Measurements from ENCODE around the gene SLC20A1.

SLC20A1 gene

DNA sequence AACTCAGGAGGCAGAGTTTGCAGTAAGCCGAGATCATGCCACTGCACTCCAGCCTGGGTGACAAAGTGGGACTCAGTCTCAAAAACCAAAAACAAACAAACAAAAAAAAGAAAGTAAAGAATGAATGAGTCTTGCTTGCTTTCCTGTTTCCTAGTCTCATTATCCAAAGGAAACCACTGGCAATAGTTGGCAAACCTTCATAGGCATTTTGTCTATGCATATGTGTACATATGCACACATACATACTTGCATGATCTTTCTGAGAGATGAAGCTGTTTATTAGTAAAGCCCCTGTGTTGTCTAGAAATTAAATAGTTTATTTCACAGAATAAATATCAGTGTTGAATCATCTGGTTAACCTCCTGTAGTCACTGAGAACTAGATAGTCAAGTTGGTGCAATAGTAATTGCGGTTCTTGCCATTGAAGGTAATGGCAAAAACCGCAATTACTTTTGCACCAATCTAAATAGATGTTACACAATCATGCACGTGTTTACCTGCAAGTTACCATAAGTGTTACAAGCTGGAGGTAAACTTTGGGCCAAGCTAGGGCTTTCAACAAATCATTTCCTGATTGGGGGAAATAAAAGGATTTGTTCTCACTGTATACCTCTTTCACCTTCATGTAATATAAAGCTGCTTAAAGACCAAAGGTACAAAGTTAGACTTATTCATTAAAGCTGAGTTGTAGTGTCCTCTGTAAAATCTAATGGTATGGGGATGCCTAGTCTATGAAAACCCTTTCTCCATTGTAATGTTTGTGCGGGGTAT, 24.7 kb downstream of the SLC20A1 start:
- no peak overlapping the region for H3K4me3 ChIP-seq (ENCODE audit: low read length)
- peaks cover 2% of the 10 kb centered on the region for H3K36me3 ChIP-seq (ENCODE audit: insufficient read depth, low read length)
- no peak overlapping the region for H3K9ac ChIP-seq (ENCODE audit: low read depth, low read length)
- H3K27me3 ChIP-seq (ENCODE audit: control insufficient read depth, insufficient read depth, low read length), result no peaks in the 10 kb centered on the region
- no peaks in the 10 kb centered on the region for H3K9me3 ChIP-seq (replicated peaks; ENCODE audit: low read length)
- H3K4me2 ChIP-seq (ENCODE audit: low read length), result no peak overlapping the region
- no peaks in the 10 kb centered on the region for H3K4me1 ChIP-seq (ENCODE audit: control insufficient read depth, insufficient read depth, low read length)

- no peaks in the 10 kb centered on the region for H3K27me3 ChIP-seq (ENCODE audit: control insufficient read depth, insufficient read depth, low read length)
- H3K4me1 ChIP-seq (ENCODE audit: control insufficient read depth, insufficient read depth, low read length), result no peaks in the 10 kb centered on the region
- H3K36me3 ChIP-seq (ENCODE audit: insufficient read depth, low read length), result no peaks in the 10 kb centered on the region
- no peak overlapping the region for H3K9ac ChIP-seq (ENCODE audit: low read depth, low read length)
- H3K4me3 ChIP-seq (ENCODE audit: low read length), result no peak overlapping the region
- no peak overlapping the region for H3K4me2 ChIP-seq (ENCODE audit: low read length)
- H3K9me3 ChIP-seq (replicated peaks; ENCODE audit: low read length), result no peaks in the 10 kb centered on the region
Observed at GRCh38 chr2:112671801-112672200, 26.1 kb downstream of the SLC20A1 start.

DNA sequence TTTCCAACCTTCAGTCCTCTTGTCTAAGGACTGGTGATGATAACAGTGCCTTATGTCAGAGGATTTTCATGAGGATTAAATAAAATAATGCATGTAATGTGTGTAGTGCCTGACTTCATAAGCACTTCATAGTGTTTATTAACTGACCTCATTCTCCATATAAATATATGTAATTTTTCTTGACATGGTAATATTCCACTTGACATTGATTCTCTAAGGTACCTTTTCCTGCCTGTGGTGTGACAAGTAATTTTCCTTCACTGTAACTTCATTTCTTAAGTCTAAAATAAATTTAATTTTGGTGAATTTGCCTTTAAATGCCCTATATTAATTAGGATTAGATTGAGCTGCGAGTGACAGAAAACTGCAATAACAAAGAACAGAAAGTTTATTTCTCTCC, 27.3 kb downstream of the SLC20A1 start:
- H3K9me3 ChIP-seq (replicated peaks; ENCODE audit: low read length), result no peaks in the 10 kb centered on the region
- no peaks in the 10 kb centered on the region for H3K36me3 ChIP-seq (ENCODE audit: insufficient read depth, low read length)
- H3K4me2 ChIP-seq (ENCODE audit: low read length), result no peak overlapping the region
- H3K4me3 ChIP-seq (ENCODE audit: low read length), result no peak overlapping the region
- H3K27me3 ChIP-seq (ENCODE audit: control insufficient read depth, insufficient read depth, low read length), result no peaks in the 10 kb centered on the region
- no peak overlapping the region for H3K9ac ChIP-seq (ENCODE audit: low read depth, low read length)
- no peaks in the 10 kb centered on the region for H3K4me1 ChIP-seq (ENCODE audit: control insufficient read depth, insufficient read depth, low read length)

DNA sequence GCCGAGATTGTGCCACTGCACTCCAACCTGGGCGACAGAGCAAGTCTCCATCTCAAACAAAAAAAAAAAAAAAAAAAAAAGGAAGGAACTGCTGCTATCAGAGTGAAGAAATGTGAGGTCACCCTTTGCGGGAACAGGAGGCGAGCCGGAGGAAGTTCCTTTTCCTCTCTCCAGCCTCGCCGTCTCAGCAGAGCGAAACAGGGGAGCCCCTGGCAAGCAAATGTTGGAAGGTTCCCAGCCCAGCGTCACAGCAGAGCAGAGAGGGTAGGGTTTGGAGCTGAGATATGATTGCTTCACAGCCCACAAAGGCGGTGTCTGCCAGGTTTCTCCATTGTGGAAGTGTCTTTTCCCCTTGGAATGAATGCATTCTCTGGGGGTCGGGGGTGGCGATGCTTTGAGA, 28.5 kb downstream of the SLC20A1 start:
- no peak overlapping the region for H3K4me3 ChIP-seq (ENCODE audit: low read length)
- H3K4me1 ChIP-seq (ENCODE audit: control insufficient read depth, insufficient read depth, low read length), result peaks cover 1% of the 10 kb centered on the region
- H3K9ac ChIP-seq (ENCODE audit: low read depth, low read length), result no peak overlapping the region

GRCh38 chr2:112679484-112679883, 33.7 kb downstream of the SLC20A1 start:
- H3K36me3 ChIP-seq (ENCODE audit: insufficient read depth, low read length), result no peaks in the 10 kb centered on the region
- no peak overlapping the region for H3K4me2 ChIP-seq (ENCODE audit: low read length)
- no peaks in the 10 kb centered on the region for H3K27me3 ChIP-seq (ENCODE audit: control insufficient read depth, insufficient read depth, low read length)
- no peak overlapping the region for H3K9ac ChIP-seq (ENCODE audit: low read depth, low read length)
- peaks cover 13% of the 10 kb centered on the region for H3K4me1 ChIP-seq (ENCODE audit: control insufficient read depth, insufficient read depth, low read length)
- H3K4me3 ChIP-seq (ENCODE audit: low read length), result no peak overlapping the region
- no peaks in the 10 kb centered on the region for H3K9me3 ChIP-seq (replicated peaks; ENCODE audit: low read length)

More for the DNA sequence above, 28.5 kb downstream of the SLC20A1 start:
- H3K9me3 ChIP-seq (replicated peaks; ENCODE audit: low read length), result no peaks in the 10 kb centered on the region
- H3K27me3 ChIP-seq (ENCODE audit: control insufficient read depth, insufficient read depth, low read length), result no peaks in the 10 kb centered on the region
- no peaks in the 10 kb centered on the region for H3K36me3 ChIP-seq (ENCODE audit: insufficient read depth, low read length)
- no peak overlapping the region for H3K4me2 ChIP-seq (ENCODE audit: low read length)

DNA sequence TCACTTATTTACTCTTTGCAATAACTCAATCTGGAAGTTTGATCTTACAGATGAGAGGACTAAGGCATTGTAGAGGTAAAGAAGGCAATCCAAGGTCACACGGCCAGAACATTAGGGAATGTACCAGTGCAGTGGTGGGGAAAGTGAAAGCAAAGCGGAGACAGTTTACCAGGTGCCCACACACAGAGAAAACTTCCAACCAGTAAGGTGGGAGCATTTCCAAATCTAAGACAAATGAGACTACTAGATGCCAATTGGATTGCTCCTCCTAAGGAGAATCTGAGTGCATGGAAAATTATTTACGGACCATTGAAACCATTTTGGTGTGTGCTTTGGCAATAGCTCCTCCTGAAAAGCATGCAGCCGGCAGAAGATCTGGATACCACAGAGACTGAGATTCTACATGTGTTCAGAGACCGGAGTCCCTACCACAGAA, 34.9 kb downstream of the SLC20A1 start:
- Histone ChIP-seq H3K4me1 (ENCODE audit: control insufficient read depth, insufficient read depth, low read length) (peaks cover 13% of the 10 kb centered on the region), H3K4me3 (ENCODE audit: low read length) (peak overlapping the region; percentile 58), H3K36me3 (ENCODE audit: insufficient read depth, low read length) (no peaks in the 10 kb centered on the region), H3K9ac (ENCODE audit: low read depth, low read length) (peak overlapping the region; percentile 4), H3K9me3 (replicated peaks; ENCODE audit: low read length) (no peaks in the 10 kb centered on the region), H3K27me3 (ENCODE audit: control insufficient read depth, insufficient read depth, low read length) (no peaks in the 10 kb centered on the region), H3K4me2 (ENCODE audit: low read length) (peak overlapping the region; percentile 79)

GRCh38 chr2:112682101-112682500, 36.4 kb downstream of the SLC20A1 start:
- H3K27me3 ChIP-seq (ENCODE audit: control insufficient read depth, insufficient read depth, low read length), result no peaks in the 10 kb centered on the region
- H3K4me1 ChIP-seq (ENCODE audit: control insufficient read depth, insufficient read depth, low read length), result peaks cover 13% of the 10 kb centered on the region
- no peak overlapping the region for H3K4me3 ChIP-seq (ENCODE audit: low read length)
- H3K9ac ChIP-seq (ENCODE audit: low read depth, low read length), result no peak overlapping the region
- no peaks in the 10 kb centered on the region for H3K9me3 ChIP-seq (replicated peaks; ENCODE audit: low read length)
- H3K4me2 ChIP-seq (ENCODE audit: low read length), result no peak overlapping the region
- no peaks in the 10 kb centered on the region for H3K36me3 ChIP-seq (ENCODE audit: insufficient read depth, low read length)

- Histone ChIP-seq H3K9me3 (replicated peaks; ENCODE audit: low read length) (no peaks in the 10 kb centered on the region), H3K4me3 (ENCODE audit: low read length) (no peak overlapping the region), H3K36me3 (ENCODE audit: insufficient read depth, low read length) (no peaks in the 10 kb centered on the region), H3K27me3 (ENCODE audit: control insufficient read depth, insufficient read depth, low read length) (no peaks in the 10 kb centered on the region), H3K4me1 (ENCODE audit: control insufficient read depth, insufficient read depth, low read length) (peaks cover 20% of the 10 kb centered on the region), H3K4me2 (ENCODE audit: low read length) (no peak overlapping the region), H3K9ac (ENCODE audit: low read depth, low read length) (no peak overlapping the region)
Observed at GRCh38 chr2:112683550-112684414, 38.0 kb downstream of the SLC20A1 start.

- H3K4me1 ChIP-seq (ENCODE audit: control insufficient read depth, insufficient read depth, low read length), result peaks cover 18% of the 10 kb centered on the region
- H3K27me3 ChIP-seq (ENCODE audit: control insufficient read depth, insufficient read depth, low read length), result no peaks in the 10 kb centered on the region
- H3K36me3 ChIP-seq (ENCODE audit: insufficient read depth, low read length), result no peaks in the 10 kb centered on the region
- H3K4me3 ChIP-seq (ENCODE audit: low read length), result no peak overlapping the region
- no peak overlapping the region for H3K9ac ChIP-seq (ENCODE audit: low read depth, low read length)
- no peaks in the 10 kb centered on the region for H3K9me3 ChIP-seq (replicated peaks; ENCODE audit: low read length)
- H3K4me2 ChIP-seq (ENCODE audit: low read length), result no peak overlapping the region
Observed at GRCh38 chr2:112684415-112684775, 38.7 kb downstream of the SLC20A1 start.

DNA sequence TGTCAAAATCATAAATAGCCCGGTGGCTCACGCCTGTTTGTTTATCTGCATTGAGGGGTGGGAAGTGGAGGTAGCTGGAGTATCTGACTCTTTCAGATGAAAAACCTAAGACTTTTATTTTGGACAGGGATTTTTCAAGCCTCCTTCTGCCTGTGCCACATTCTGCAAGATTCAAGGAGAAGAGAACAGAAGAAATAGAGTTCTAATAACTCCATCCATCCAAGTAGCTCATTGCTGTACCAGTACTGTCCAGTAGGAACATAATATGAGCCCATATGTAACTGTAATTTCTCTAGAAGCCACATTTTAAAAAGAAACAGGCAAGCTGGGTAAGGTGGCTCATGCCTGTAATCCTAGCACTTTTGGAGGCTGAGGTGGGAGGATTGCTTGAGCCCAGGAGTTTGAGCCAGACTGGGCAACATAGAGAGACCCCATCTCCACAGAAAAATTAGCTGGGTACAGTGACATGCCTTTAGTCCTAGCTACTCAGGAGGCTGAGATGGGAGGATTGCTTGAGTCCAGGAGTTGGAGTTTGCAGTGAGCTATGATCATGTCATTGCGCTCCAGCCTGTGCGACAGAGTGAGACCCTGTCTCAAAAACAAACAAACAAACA, 39.6 kb downstream of the SLC20A1 start:
- H3K9me3 ChIP-seq (replicated peaks; ENCODE audit: low read length), result no peaks in the 10 kb centered on the region
- no peaks in the 10 kb centered on the region for H3K27me3 ChIP-seq (ENCODE audit: control insufficient read depth, insufficient read depth, low read length)
- no peak overlapping the region for H3K4me3 ChIP-seq (ENCODE audit: low read length)
- no peaks in the 10 kb centered on the region for H3K36me3 ChIP-seq (ENCODE audit: insufficient read depth, low read length)
- no peak overlapping the region for H3K4me2 ChIP-seq (ENCODE audit: low read length)
- H3K4me1 ChIP-seq (ENCODE audit: control insufficient read depth, insufficient read depth, low read length), result peaks cover 13% of the 10 kb centered on the region
- H3K9ac ChIP-seq (ENCODE audit: low read depth, low read length), result no peak overlapping the region

DNA sequence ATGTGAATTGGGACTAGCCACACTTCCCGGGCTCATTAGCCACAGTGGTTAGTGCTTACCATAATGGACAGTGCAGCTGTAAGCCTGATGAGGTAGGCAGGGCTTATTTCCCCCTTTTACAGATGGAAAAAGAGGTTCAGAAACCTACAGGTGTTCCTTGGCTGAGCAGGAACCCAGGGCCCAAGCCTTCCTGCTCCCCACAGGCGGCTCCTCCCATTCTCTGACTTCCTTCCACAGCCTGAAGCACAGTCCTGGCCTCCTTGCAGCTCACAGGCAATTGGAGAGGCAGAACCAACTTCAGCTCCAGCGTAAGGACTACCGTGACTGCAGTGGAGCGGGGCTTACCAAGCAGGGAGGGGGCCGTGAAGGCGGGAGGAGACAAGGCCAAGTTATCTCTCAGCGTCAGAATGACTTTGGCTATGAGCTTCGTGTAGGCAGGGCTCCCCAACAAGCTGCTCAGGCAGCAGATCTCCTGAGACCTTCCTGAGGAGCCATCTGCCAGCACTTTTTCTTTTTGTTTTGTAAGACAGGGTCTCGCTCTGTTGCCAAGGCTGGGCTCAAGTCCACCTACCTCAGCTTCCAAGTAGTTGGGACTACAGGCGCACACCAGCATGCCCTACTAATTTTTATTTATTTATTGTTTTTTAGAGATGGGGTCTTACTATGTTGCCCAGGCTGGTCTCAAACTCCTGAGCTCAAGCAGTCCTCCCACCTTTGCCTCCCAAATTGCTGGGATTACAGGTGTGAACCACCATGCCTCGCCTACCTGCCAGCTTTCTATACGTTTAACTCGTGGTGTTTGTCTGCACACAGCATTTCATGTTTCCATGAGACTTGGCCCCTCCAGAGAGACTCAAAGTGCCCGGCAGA, 40.8 kb downstream of the SLC20A1 start:
- no peaks in the 10 kb centered on the region for H3K36me3 ChIP-seq (ENCODE audit: insufficient read depth, low read length)
- peaks cover 18% of the 10 kb centered on the region for H3K4me1 ChIP-seq (ENCODE audit: control insufficient read depth, insufficient read depth, low read length)
- H3K9me3 ChIP-seq (replicated peaks; ENCODE audit: low read length), result no peaks in the 10 kb centered on the region
- H3K27me3 ChIP-seq (ENCODE audit: control insufficient read depth, insufficient read depth, low read length), result no peaks in the 10 kb centered on the region
- H3K4me3 ChIP-seq (ENCODE audit: low read length), result no peak overlapping the region
- H3K4me2 ChIP-seq (ENCODE audit: low read length), result no peak overlapping the region
- no peak overlapping the region for H3K9ac ChIP-seq (ENCODE audit: low read depth, low read length)

All from skeletal muscle satellite cell (primary cell).